Natural killer cell (primary cell): ENCODE measurements around the gene PADI2. TPM values are rescaled to one million over a fixed set of nuclear protein-coding genes. Genes with fewer than 3 reads are reported as not detected.

ENCODE experiments used
- ATAC-seq, 3 donors: fragments of 150-1000 bp in 2 of 3; fragments of 200-7000 bp in 1 of 3; cut with Tn5 transposase; 1 replicate in 1 of 3; 2 replicates in 2 of 3; pipeline ENCODE4 v1.10.0; 2021; ENCODE audit warnings: mild to moderate bottlenecking in 2 of 3, moderate library complexity in 2 of 3
- DNase-seq, 2 donors: peaks; one replicate each; pipeline versions ENCODE4 v3.0.0 to v3.0.0-alpha.2; 2013 to 2021; ENCODE audit warnings: mixed read lengths in 1 of 2
- H3K27ac ChIP-seq: one replicate; pipeline ENCODE4 v1.5.1; 2013; ENCODE audit warnings: mild to moderate bottlenecking, low read length
- H3K27me3 ChIP-seq: one replicate; pipeline ENCODE4 v1.6.1; 2013; ENCODE audit warnings: low read length; ENCODE audit not compliant: control insufficient read depth, insufficient read depth
- H3K36me3 ChIP-seq: one replicate; pipeline ENCODE4 v1.6.1; 2013; ENCODE audit warnings: low read length; ENCODE audit not compliant: control insufficient read depth, insufficient read depth
- H3K4me1 ChIP-seq: one replicate; pipeline ENCODE4 v1.6.1; 2013; ENCODE audit warnings: low read length; ENCODE audit not compliant: control insufficient read depth, insufficient read depth
- H3K4me3 ChIP-seq: one replicate; pipeline ENCODE4 v1.5.1; 2013; ENCODE audit warnings: low read length
- H3K9me3 ChIP-seq: one replicate; pipeline ENCODE4 v1.6.1; 2013; ENCODE audit warnings: low read length; ENCODE audit not compliant: control insufficient read depth, insufficient read depth
- H3K27ac Mint-ChIP-seq, 2 donors: one replicate each; pipeline ENCODE4 v1.8.0; 2022; ENCODE audit warnings: mild to moderate bottlenecking in 2 of 2, mixed read lengths in 2 of 2, moderate library complexity in 1 of 2
- H3K27me3 Mint-ChIP-seq, 2 donors: one replicate each; pipeline ENCODE4 v1.8.0; 2022; ENCODE audit warnings: low read depth in 2 of 2, mixed read lengths in 2 of 2
- H3K36me3 Mint-ChIP-seq: one replicate; pipeline ENCODE4 v1.8.0; 2022; ENCODE audit warnings: mixed read lengths
- H3K4me1 Mint-ChIP-seq, 2 donors: one replicate each; pipeline ENCODE4 v1.8.0; 2022; ENCODE audit warnings: mixed read lengths in 2 of 2
- H3K4me3 Mint-ChIP-seq: one replicate; pipeline ENCODE4 v1.8.0; 2022; ENCODE audit warnings: mild to moderate bottlenecking, moderate library complexity, mixed read lengths
- H3K9me3 Mint-ChIP-seq, 2 donors: one replicate each; pipeline ENCODE4 v1.8.0; 2022; ENCODE audit warnings: mixed read lengths in 2 of 2
- WGBS: methylation state at CpG from one replicate; pipeline ENCODE4 v1.1.7; 2013; ENCODE audit warnings: missing lambda C conversion rate; ENCODE audit not compliant: insufficient coverage; 5-methylcytosine and 5-hydroxymethylcytosine counted together
- intact Hi-C: fragments of 100-400 bp; cut with micrococcal nuclease; formaldehyde crosslinking; loops from one replicate; pipeline ENCODE4 v1.14.2; 2022
- total RNA-seq, 4 donors: library from RNA; stranded (reverse); fragments of 120-200 nt in 1 of 4; gene quantifications; one replicate each; pipeline versions ENCODE4 v1.2.3 to v1.2.4, GENCODE V29; 2013 to 2022
- TF ChIP-seq, protein P1 (sequence below): fragments of 200-600 bp; IDR thresholded peaks from one replicate; pipeline ENCODE4 v1.8.0; 2022; ENCODE audit warnings: antibody characterized with exemption

Gene PADI2
- total RNA-seq, 3 donors from 2014 or later (not counting 1 experiment from before 2014, with no cell fraction given): 0.56 to 2.5 (median 0.88) TPM

GRCh38 chr1:17046334-17046657, 73.0 kb downstream of the PADI2 start:
- 89% methylated on average over 2 of the region's 3 CpGs for WGBS
- no peaks in the 10 kb centered on the region for H3K9me3 ChIP-seq
- H3K36me3 ChIP-seq: peaks cover 43% of the 10 kb centered on the region
- TF ChIP-seq, protein P1, sequence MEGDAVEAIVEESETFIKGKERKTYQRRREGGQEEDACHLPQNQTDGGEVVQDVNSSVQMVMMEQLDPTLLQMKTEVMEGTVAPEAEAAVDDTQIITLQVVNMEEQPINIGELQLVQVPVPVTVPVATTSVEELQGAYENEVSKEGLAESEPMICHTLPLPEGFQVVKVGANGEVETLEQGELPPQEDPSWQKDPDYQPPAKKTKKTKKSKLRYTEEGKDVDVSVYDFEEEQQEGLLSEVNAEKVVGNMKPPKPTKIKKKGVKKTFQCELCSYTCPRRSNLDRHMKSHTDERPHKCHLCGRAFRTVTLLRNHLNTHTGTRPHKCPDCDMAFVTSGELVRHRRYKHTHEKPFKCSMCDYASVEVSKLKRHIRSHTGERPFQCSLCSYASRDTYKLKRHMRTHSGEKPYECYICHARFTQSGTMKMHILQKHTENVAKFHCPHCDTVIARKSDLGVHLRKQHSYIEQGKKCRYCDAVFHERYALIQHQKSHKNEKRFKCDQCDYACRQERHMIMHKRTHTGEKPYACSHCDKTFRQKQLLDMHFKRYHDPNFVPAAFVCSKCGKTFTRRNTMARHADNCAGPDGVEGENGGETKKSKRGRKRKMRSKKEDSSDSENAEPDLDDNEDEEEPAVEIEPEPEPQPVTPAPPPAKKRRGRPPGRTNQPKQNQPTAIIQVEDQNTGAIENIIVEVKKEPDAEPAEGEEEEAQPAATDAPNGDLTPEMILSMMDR: no peak
- no peak overlapping the region for H3K27ac ChIP-seq
- H3K27me3 Mint-ChIP-seq: no peaks in the 10 kb centered on the region
- H3K36me3 Mint-ChIP-seq: no peaks in the 10 kb centered on the region
- H3K27me3 ChIP-seq: no peaks in the 10 kb centered on the region
- DNase-seq: no peak
- ATAC-seq: no peak
- H3K9me3 Mint-ChIP-seq: no peaks in the 10 kb centered on the region
- no peak overlapping the region for H3K4me3 Mint-ChIP-seq
- H3K4me3 ChIP-seq: no peak overlapping the region
- H3K27ac Mint-ChIP-seq: peak overlapping the region in 1 of 2 donors; percentile 79
- intact Hi-C loops: loop anchor here (1.0 kb wide), 1 partner anchor 95 kb away; no protein-coding TSS in a partner anchor
- H3K4me1 Mint-ChIP-seq: peaks cover 5 to 17% of the 10 kb centered on the region in 2 donors
- H3K4me1 ChIP-seq: no peaks in the 10 kb centered on the region

- no peaks in the 10 kb centered on the region for H3K36me3 Mint-ChIP-seq
- no peaks in the 10 kb centered on the region for H3K9me3 Mint-ChIP-seq
- no peaks in the 10 kb centered on the region for H3K9me3 ChIP-seq
- intact Hi-C loops: loop anchor here (1.0 kb wide), 1 partner anchor 94 kb away; no protein-coding TSS in a partner anchor
- H3K4me1 ChIP-seq: no peaks in the 10 kb centered on the region
- TF ChIP-seq, protein P1: peak; percentile 30
- peaks cover 5 to 14% of the 10 kb centered on the region in 2 donors for H3K4me1 Mint-ChIP-seq
- no peak overlapping the region for H3K4me3 Mint-ChIP-seq
- H3K36me3 ChIP-seq: peaks cover 39% of the 10 kb centered on the region
- ATAC-seq (peak in 1 of 3 donors; percentile 31), DNase-seq (peak in 1 of 2 donors; percentile 58)
- no peak overlapping the region for H3K4me3 ChIP-seq
- H3K27me3 Mint-ChIP-seq: no peaks in the 10 kb centered on the region
- H3K27me3 ChIP-seq: no peaks in the 10 kb centered on the region
- no peak overlapping the region for H3K27ac ChIP-seq
- peak overlapping the region in 1 of 2 donors; percentile 79 for H3K27ac Mint-ChIP-seq
- WGBS: 58% methylated on average over 6 of the region's 9 CpGs
Measured at GRCh38 chr1:17045634-17046333, 73.5 kb downstream of the PADI2 start.

DNA sequence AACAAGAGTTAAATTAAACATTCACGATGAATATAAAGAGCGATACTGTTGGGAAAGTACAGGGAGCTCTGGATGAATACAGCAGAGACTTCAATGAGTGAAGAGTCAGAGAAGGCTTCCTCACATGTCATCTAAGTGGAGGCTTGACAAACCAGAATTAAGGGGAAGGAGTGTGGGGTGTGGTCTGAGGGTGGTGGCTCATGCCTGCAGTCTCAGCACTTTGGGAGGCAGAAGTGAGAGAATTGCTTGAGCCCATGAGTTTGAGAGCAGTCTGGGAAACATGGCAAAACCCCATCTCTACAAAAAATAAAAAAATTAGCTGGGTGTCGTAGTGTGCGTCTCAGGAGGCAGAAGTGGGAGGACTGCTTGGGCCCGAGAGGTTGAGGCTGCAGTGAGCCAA, 74.1 kb downstream of the PADI2 start:
- intact Hi-C loops: no loop called here
- Mint-ChIP-seq H3K27ac (peak overlapping the region in 1 of 2 donors; percentile 79), H3K27me3 (no peaks in the 10 kb centered on the region), H3K4me1 (peaks cover 5 to 14% of the 10 kb centered on the region in 2 donors), H3K9me3 (no peaks in the 10 kb centered on the region), H3K4me3 (peak overlapping the region; percentile 11), H3K36me3 (no peaks in the 10 kb centered on the region)
- Histone ChIP-seq H3K36me3 (peaks cover 40% of the 10 kb centered on the region), H3K4me1 (no peaks in the 10 kb centered on the region), H3K9me3 (no peaks in the 10 kb centered on the region), H3K27me3 (no peaks in the 10 kb centered on the region), H3K4me3 (no peak overlapping the region), H3K27ac (no peak overlapping the region)
- TF ChIP-seq, protein P1: no peak
- no peak for ATAC-seq
- 75% methylated on average over 5 of the region's 5 CpGs for WGBS
- DNase-seq: no peak

DNA sequence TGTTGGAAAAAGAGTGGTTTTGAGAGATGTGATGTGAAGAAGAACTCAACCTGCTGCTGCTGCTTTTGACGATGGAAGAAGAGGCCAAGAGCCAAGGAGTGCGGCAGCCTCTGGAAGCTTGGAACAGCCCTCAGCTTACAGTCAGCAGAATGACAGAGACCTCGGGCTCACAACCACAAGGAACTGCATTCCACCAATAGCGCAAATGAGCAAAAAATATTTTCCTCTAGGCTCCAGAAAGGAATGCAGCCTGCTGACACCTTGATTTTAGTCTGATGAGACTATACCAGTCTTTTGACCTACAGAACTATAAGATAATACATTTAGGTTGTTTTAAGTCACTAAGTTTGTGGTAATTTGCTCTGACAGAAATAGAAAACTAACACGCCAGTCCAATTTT, 75.6 kb downstream of the PADI2 start:
- H3K27ac Mint-ChIP-seq: no peak overlapping the region
- H3K4me3 Mint-ChIP-seq: no peak overlapping the region
- Histone ChIP-seq H3K4me1 (no peaks in the 10 kb centered on the region), H3K27ac (no peak overlapping the region), H3K9me3 (no peaks in the 10 kb centered on the region), H3K4me3 (no peak overlapping the region), H3K27me3 (no peaks in the 10 kb centered on the region), H3K36me3 (peaks cover 46% of the 10 kb centered on the region)
- intact Hi-C loops: no loop called here
- no peaks in the 10 kb centered on the region for H3K36me3 Mint-ChIP-seq
- DNase-seq: no peak
- TF ChIP-seq, protein P1: no peak
- no peaks in the 10 kb centered on the region for H3K9me3 Mint-ChIP-seq
- no peaks in the 10 kb centered on the region for H3K27me3 Mint-ChIP-seq
- no peak for ATAC-seq
- WGBS: 84% methylated on average over 4 of the region's 5 CpGs
- peaks cover 5 to 14% of the 10 kb centered on the region in 2 donors for H3K4me1 Mint-ChIP-seq
